ENCODE results near the gene PLEKHB1.

DNA sequence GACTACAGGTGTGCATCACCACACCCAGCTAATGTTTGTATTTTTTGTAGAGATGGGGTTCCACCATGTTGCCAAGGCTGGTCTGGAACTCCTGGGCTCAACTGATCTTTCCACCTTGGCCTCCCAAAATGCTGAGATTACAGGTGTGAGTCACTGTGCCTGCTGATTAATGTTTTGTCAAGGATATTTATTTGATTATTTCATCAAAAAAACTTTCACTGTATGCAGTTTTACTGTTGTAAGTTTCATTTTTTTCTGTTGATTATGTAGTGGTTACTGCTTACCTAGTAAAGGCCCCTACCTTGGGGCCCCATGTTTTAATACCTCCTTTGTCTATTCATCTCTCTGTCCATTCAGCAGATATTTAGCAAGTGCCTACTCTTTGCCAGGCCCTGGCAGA, 31.8 kb upstream of the PLEKHB1 start:
- TF ChIP-seq, protein P1, sequence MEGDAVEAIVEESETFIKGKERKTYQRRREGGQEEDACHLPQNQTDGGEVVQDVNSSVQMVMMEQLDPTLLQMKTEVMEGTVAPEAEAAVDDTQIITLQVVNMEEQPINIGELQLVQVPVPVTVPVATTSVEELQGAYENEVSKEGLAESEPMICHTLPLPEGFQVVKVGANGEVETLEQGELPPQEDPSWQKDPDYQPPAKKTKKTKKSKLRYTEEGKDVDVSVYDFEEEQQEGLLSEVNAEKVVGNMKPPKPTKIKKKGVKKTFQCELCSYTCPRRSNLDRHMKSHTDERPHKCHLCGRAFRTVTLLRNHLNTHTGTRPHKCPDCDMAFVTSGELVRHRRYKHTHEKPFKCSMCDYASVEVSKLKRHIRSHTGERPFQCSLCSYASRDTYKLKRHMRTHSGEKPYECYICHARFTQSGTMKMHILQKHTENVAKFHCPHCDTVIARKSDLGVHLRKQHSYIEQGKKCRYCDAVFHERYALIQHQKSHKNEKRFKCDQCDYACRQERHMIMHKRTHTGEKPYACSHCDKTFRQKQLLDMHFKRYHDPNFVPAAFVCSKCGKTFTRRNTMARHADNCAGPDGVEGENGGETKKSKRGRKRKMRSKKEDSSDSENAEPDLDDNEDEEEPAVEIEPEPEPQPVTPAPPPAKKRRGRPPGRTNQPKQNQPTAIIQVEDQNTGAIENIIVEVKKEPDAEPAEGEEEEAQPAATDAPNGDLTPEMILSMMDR (optimal IDR thresholded peaks at IDR 0.05 in 1 of 3, IDR thresholded peaks at IDR 0.05 in 1 of 3, conservative IDR thresholded peaks at IDR 0.05 in 1 of 3; ENCODE audit: extremely low read depth in 1 of 3, insufficient read depth in 2 of 3, low read length in 3 of 3), result no peak
- no peak for TF ChIP-seq EZH2 (IDR thresholded peaks at IDR 0.05; ENCODE audit: low read length)

All from keratinocyte (primary cell).